Eye (tissue), 1 donor: ENCODE data around the gene ERBB2.
"Not testable (repeated sequence)": the region's sequence is repeated elsewhere in the genome, so short reads cannot be mapped to it uniquely, and the experiment has no call there.

ENCODE experiments used
- DNase-seq: peaks from one replicate; pipeline ENCODE4 v3.0.0-alpha.2; 2015

ERBB2 gene

GRCh38 chr17:39705786-39706348 lies 6.0 kb downstream of the ERBB2 start:
- DNase-seq: no peak

DNA sequence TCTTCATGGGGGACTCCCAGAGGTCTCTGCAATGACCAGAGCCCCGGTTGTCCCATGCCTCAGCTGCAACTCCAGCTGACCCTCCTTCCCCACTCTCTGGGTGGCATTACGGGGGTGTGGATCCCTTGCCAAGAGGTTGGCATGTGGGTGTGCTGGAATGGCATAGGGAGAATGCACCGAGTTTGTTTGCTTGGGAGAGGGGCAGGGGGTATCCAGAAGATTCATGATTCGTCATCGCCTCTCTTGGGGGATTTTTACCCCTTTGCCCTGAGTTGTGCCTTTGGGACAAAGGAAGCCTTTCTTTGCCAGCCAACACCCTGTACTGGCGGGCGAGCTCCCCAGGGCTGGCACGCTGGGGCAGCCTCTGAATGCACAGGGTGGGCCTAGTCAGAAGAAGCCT lies 6.5 kb downstream of the ERBB2 start:
- DNase-seq: no peak

- DNase-seq: no peak
These were observed 7.1 kb downstream of the ERBB2 start for GRCh38 chr17:39706921-39707337.

- no peak for DNase-seq
These were observed 9.6 kb downstream of the ERBB2 start for GRCh38 chr17:39709319-39709997.

- no peak for DNase-seq
These were observed 10.4 kb downstream of the ERBB2 start for GRCh38 chr17:39709998-39710964.

GRCh38 chr17:39711071-39711470 lies 11.2 kb downstream of the ERBB2 start:
- not testable (repeated sequence) for DNase-seq

GRCh38 chr17:39711851-39712250 lies 12.0 kb downstream of the ERBB2 start:
- no peak for DNase-seq

DNA sequence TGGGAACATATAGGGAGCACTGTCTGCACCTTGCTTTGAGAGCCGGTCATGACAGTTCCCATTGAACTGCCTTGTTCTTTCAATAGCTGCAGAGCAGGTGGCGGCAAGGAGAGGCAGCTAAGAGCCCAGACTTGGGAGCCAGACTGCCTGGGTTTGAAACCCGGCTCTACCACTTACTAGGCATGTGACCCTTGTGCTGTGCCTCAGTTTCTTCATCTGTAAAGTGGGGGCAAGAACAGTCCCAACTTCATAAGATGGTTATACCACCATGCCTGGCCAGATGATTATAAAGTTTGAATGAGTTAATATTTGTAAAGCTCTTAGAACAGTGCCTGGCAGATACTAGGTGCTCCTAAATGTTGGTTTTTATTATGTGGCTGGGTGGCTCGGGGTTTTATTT lies 14.4 kb downstream of the ERBB2 start:
- DNase-seq: no peak

DNA sequence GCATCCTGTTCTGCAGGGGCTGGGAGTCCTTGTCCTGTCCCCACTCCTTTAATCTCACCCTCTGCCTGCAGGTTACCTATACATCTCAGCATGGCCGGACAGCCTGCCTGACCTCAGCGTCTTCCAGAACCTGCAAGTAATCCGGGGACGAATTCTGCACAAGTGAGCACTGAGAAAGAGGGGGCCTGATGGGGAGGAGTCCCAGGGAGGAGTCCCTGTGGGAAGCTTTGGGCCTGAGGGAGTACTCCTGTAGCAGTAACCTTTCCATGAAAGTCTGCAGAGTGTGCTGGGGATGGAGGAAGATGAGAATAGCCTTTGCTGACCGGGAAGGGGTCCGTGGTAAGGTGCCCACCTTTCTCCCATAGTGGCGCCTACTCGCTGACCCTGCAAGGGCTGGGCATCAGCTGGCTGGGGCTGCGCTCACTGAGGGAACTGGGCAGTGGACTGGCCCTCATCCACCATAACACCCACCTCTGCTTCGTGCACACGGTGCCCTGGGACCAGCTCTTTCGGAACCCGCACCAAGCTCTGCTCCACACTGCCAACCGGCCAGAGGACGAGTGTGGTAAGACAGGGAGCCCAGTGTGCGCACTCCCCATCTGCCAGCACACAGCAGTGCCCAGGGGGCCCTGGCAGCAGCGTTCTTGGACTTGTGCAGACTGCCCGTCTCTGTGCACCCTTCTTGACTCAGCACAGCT lies 15.7 kb downstream of the ERBB2 start:
- DNase-seq: no peak

- DNase-seq: no peak
These were observed 16.4 kb downstream of the ERBB2 start for GRCh38 chr17:39716073-39716818.

DNA sequence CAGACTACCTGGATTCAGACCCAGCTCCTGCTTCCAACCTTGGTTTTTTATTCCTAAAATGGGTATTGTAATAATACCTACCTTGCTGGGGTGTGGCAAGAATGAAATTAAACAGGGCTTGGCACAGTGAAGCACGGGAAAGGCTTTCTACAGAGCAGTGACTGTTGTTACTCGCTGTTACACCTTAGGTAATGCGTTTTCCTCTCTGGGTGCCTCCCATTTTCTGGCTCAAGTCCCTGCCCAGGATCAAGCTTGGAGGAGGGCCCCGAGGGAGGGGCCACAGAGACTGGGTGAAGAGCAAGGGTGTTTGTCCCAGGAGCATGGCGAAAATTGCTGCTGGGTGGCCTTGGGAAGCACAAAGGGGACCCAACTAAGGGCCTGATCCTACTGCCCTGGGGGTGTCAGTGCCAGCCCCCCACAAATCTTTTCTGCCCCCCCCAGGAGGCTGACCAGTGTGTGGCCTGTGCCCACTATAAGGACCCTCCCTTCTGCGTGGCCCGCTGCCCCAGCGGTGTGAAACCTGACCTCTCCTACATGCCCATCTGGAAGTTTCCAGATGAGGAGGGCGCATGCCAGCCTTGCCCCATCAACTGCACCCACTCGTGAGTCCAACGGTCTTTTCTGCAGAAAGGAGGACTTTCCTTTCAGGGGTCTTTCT lies 17.1 kb downstream of the ERBB2 start:
- no peak for DNase-seq

- DNase-seq: no peak
These were observed 17.8 kb downstream of the ERBB2 start for GRCh38 chr17:39717660-39718059.

- no peak for DNase-seq
These were observed 19.9 kb downstream of the ERBB2 start for GRCh38 chr17:39719563-39720355.

DNA sequence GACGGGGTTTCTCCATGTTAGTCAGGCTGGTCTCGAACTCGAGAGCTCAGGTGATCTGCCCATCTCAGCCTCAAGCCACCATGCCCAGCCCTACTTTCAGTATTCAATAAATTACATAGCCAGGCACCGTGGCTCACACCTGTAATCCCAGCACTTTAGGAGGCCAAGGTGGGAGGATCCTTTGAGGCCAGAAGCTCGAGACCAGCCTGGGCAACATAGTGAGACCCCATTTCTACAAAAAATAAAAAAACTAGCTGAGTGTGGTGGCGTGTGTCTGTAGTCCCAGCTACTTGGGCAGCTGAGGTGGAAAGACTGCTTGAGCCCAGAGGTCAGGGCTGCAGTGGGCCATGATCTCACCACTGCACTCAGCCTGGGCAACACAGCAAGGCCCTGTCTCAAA lies 22.2 kb downstream of the ERBB2 start:
- no peak for DNase-seq

DNA sequence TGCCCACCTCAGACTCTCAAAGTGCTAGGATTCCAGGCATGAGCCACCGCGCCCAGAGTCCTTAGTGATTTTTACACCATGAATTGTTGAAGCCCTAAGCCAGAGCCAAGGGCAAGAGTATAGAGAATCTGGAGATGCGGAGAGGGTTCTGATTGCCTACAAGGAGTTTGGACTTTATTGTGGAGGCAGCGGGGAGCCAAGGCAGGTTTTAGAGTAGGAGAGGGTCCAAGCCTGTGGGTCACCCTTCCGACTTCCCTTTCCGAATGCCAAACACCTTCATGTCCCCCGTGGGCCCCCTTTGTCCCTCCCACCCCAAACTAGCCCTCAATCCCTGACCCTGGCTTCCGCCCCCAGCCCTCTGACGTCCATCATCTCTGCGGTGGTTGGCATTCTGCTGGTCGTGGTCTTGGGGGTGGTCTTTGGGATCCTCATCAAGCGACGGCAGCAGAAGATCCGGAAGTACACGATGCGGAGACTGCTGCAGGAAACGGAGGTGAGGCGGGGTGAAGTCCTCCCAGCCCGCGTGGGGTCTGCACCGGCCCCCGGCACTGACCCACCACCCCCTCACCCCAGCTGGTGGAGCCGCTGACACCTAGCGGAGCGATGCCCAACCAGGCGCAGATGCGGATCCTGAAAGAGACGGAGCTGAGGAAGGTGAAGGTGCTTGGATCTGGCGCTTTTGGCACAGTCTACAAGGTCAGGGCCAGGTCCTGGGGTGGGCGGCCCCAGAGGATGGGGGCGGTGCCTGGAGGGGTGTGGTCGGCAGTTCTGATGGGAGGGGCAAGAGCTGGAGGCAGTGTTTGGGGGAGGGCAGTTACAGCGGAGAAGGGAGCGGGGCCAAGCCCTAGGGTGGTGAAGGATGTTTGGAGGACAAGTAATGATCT lies 23.3 kb downstream of the ERBB2 start:
- no peak for DNase-seq

- DNase-seq: no peak
These were observed 24.9 kb downstream of the ERBB2 start for GRCh38 chr17:39724731-39725130.

GRCh38 chr17:39725923-39726322 lies 26.1 kb downstream of the ERBB2 start:
- not testable (repeated sequence) for DNase-seq

DNA sequence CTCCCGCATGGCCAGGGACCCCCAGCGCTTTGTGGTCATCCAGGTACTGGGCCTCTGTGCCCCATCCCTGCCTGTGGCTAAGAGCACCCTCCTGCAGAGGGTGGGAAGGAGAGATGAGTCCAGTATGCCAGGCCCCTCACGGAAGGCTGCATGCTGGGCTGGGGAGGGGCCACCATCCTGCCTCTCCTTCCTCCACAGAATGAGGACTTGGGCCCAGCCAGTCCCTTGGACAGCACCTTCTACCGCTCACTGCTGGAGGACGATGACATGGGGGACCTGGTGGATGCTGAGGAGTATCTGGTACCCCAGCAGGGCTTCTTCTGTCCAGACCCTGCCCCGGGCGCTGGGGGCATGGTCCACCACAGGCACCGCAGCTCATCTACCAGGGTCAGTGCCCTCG lies 26.8 kb downstream of the ERBB2 start:
- DNase-seq: no peak

- DNase-seq: no peak
These were observed 27.7 kb downstream of the ERBB2 start for GRCh38 chr17:39727556-39727955.
